Right lobe of liver (tissue), 6 donors: ENCODE data around the gene NPFFR1. TPM values are rescaled to one million over a fixed set of nuclear protein-coding genes. Genes with fewer than 3 reads are reported as not detected.
"Not testable (repeated sequence)": the region's sequence is repeated elsewhere in the genome, so short reads cannot be mapped to it uniquely, and the experiment has no call there.

Source experiments
- ATAC-seq, 4 donors: fragments of 200-7000 bp; cut with Tn5 transposase; one replicate each; pipeline ENCODE4 v1.9.1; 2020; ENCODE audit warnings: mild to moderate bottlenecking in 4 of 4, moderate library complexity in 4 of 4
- DNase-seq, 3 donors: peaks; one replicate each; pipeline ENCODE4 v3.0.0-alpha.2; 2020
- H3K27ac ChIP-seq, 3 donors: fragments of 200-600 bp; one replicate each; pipeline ENCODE4 v1.8.0; 2022
- H3K27me3 ChIP-seq, 2 donors: fragments of 200-600 bp; one replicate each; pipeline ENCODE4 v1.8.0; 2022
- H3K36me3 ChIP-seq, 4 donors: fragments of 200-600 bp; sonication (generic) in 1 of 4; one replicate each; pipeline versions ENCODE4 v1.5.1 to v1.8.0; 2017 to 2022; ENCODE audit warnings: control low read depth in 1 of 4
- H3K4me1 ChIP-seq, 4 donors: fragments of 200-600 bp; sonication (generic) in 1 of 4; one replicate each; pipeline versions ENCODE4 v1.5.1 to v1.8.0; 2017 to 2022; ENCODE audit warnings: control low read depth in 1 of 4
- H3K4me3 ChIP-seq, 3 donors: fragments of 200-600 bp; one replicate each; pipeline ENCODE4 v1.8.0; 2022
- H3K9me3 ChIP-seq, 4 donors: fragments of 200-600 bp; sonication (generic) in 1 of 4; one replicate each; pipeline versions ENCODE4 v1.5.1 to v1.8.0; 2017 to 2022; ENCODE audit warnings: control low read depth in 1 of 4
- POLR2A ChIP-seq: fragments of 450-650 bp; IDR thresholded peaks from one replicate; pipeline ENCODE4 v1.6.1; 2017; ENCODE audit warnings: antibody characterized with exemption, mild to moderate bottlenecking
- WGBS: methylation state at CpG from one replicate; pipeline ENCODE4 v1.1.6; 2018; ENCODE audit warnings: low coverage, low lambda C conversion rate; ENCODE audit not compliant: insufficient coverage; ENCODE audit errors: missing lambda C conversion rate; 5-methylcytosine and 5-hydroxymethylcytosine counted together
- intact Hi-C, 2 donors: fragments of 100-400 bp; cut with DNase I; formaldehyde crosslinking; loops; one replicate each; pipeline versions ENCODE4 v1.11.2 to v1.14.1; 2022
- total RNA-seq, 6 experiments: library from RNA; depleted of rRNA in 2 of 6; stranded (reverse); fragments of >200 nt in 2 of 6; fragmentation: NEBNext Ultra II Directional in 3 of 6; extraction: Animal tissue kit (Norgen Biotek cat#: 25700) in 3 of 6; gene quantifications; one replicate each; pipeline versions ENCODE4 v1.1.0 to v1.2.4, GENCODE V29; 2016 to 2023
- TF ChIP-seq, protein P1 (sequence below), 4 donors: fragments of 200-600 bp in 3 of 4; fragments of 450-650 bp in 1 of 4; IDR thresholded peaks; one replicate each; pipeline versions ENCODE4 v1.5.1 to v1.8.0; 2016 to 2022; ENCODE audit warnings: antibody characterized with exemption in 4 of 4, mild to moderate bottlenecking in 2 of 4
- donor health status: DM: no; HTN: yes; CAD: no.
- donor health status: DM: no; HTN: no; CAD: no.
- donor health status: DM: no; HTN: no; CAD: no.
- donor health status: DM: no; HTN: yes; CAD: no.
- donor health status: DM: no; HTN: yes; CAD: no.

The NPFFR1 gene
- total RNA-seq, 6 experiments from 2014 or later: not detected

DNA sequence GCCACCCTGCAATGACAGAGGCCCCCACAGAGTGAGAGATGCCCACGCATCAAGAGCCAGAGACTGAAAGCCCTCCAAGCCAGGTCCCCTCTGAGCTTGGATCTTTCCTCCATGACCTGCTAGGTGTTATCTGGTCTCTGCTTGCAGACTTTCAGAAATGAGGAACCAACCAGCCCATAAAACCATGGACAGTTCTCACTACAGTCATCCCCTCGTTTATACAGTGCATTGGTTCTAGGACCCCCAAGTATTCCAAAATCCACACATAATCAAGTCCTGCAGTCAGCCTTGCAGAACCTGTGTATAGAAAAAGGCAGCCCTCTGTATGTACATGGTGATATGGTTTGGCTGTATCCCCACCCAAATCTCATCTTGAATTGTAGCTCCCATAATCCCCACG lies 23.1 kb downstream of the NPFFR1 start:
- Histone ChIP-seq H3K36me3 (no peaks in the 10 kb centered on the region), H3K9me3 (no peaks in the 10 kb centered on the region), H3K4me3 (no peak overlapping the region), H3K27me3 (peaks cover 0 to under 1% of the 10 kb centered on the region in 2 donors), H3K27ac (no peak overlapping the region), H3K4me1 (peaks cover 0 to 7% (median 0%) of the 10 kb centered on the region in 4 donors)
- TF ChIP-seq, protein P1, sequence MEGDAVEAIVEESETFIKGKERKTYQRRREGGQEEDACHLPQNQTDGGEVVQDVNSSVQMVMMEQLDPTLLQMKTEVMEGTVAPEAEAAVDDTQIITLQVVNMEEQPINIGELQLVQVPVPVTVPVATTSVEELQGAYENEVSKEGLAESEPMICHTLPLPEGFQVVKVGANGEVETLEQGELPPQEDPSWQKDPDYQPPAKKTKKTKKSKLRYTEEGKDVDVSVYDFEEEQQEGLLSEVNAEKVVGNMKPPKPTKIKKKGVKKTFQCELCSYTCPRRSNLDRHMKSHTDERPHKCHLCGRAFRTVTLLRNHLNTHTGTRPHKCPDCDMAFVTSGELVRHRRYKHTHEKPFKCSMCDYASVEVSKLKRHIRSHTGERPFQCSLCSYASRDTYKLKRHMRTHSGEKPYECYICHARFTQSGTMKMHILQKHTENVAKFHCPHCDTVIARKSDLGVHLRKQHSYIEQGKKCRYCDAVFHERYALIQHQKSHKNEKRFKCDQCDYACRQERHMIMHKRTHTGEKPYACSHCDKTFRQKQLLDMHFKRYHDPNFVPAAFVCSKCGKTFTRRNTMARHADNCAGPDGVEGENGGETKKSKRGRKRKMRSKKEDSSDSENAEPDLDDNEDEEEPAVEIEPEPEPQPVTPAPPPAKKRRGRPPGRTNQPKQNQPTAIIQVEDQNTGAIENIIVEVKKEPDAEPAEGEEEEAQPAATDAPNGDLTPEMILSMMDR (IDR thresholded peaks at IDR 0.05): no peak
- TF ChIP-seq POLR2A: no peak
- no peak for DNase-seq
- WGBS: 69% methylated on average over 2 of the region's 3 CpGs
- intact Hi-C loops: no loop called here
- ATAC-seq: no peak

DNA sequence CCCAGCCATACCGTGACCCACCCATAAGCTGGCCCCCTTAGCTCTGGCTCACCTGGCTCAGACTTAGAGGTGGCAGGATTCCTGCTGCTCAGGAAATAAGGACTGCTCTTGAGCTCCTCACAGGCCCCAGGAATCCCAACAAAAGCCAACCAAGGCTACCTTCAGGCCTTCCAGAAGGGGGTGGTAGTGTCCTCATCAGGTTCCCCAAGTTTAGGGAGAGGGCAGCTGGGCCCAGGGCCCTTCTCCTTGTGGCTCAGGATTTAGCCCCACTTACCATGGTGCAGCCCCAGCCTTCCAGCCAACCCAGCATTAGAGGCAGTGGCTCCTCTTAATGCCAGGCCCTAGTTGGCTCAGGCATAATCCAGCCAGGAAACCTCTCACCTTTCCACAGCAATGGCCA lies 23.5 kb downstream of the NPFFR1 start:
- no peaks in the 10 kb centered on the region for H3K9me3 ChIP-seq
- DNase-seq (no peak), ATAC-seq (no peak)
- H3K36me3 ChIP-seq: no peaks in the 10 kb centered on the region
- peaks cover 0 to 5% of the 10 kb centered on the region in 2 donors for H3K27me3 ChIP-seq
- no CpG with 5 or more reads among the region's 1 CpG for WGBS
- no peak for TF ChIP-seq POLR2A
- TF ChIP-seq, protein P1 (IDR thresholded peaks at IDR 0.05): no peak
- intact Hi-C loops: no loop called here
- H3K27ac ChIP-seq: no peak overlapping the region
- H3K4me1 ChIP-seq: peaks cover 0 to 7% (median 0%) of the 10 kb centered on the region in 4 donors
- no peak overlapping the region for H3K4me3 ChIP-seq

DNA sequence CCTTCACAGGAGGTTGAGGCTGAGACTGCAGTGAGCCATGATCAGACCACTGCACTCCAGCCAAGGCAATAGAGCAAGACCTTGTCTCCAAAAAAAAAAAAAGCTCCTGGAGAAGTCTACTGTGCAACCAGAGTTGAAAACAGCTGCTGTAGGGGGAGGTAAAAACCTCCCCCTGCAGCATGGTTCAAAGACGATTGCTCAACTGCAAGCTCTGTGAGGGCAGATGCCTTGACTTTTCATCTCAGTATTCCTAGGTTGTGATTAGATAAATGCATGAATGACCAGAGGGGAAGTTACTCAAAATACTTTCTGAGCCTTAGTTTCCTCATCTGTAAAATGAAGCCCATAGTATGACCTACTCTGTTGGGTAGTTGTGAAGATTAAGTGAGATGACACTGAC lies 25.6 kb downstream of the NPFFR1 start:
- peaks cover 0 to 9% of the 10 kb centered on the region in 2 donors for H3K27me3 ChIP-seq
- H3K27ac ChIP-seq: no peak overlapping the region
- no peak for TF ChIP-seq POLR2A
- TF ChIP-seq, protein P1 (IDR thresholded peaks at IDR 0.05): no peak

DNA sequence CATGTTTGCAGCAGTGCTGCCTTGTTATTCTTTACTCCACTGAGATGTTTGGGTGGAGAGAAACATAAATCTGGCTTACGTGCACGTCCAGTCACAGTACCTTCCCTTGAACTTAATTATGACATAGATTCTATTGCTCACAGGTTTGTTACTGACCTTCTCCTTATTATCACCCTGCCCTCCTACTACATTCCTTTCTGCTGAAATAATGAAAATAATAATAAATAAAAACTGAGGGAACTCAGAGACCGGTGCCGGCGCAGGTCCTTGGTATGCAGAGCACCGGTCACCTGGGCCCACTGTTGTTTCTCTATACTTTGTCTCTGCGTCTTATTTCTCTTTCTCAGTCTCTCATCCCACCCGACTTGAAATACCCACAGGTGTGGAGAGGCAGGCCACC lies 26.0 kb downstream of the NPFFR1 start:
- DNase-seq, intact Hi-C loops, H3K27me3 ChIP-seq, H3K36me3 ChIP-seq, H3K27ac ChIP-seq, H3K4me1 ChIP-seq, H3K9me3 ChIP-seq, H3K4me3 ChIP-seq, ATAC-seq: not testable (repeated sequence)
- WGBS: 91% methylated on average over 8 of the region's 8 CpGs

More for the DNA sequence above, 25.6 kb downstream of the NPFFR1 start:
- no peak for ATAC-seq
- Histone ChIP-seq H3K36me3 (no peaks in the 10 kb centered on the region), H3K4me3 (no peak overlapping the region), H3K9me3 (no peaks in the 10 kb centered on the region), H3K4me1 (peaks cover 0 to 7% (median 0%) of the 10 kb centered on the region in 4 donors)
- no peak for DNase-seq
- intact Hi-C loops: no loop called here
- WGBS: 60% methylated on average over 1 of the region's 1 CpG

DNA sequence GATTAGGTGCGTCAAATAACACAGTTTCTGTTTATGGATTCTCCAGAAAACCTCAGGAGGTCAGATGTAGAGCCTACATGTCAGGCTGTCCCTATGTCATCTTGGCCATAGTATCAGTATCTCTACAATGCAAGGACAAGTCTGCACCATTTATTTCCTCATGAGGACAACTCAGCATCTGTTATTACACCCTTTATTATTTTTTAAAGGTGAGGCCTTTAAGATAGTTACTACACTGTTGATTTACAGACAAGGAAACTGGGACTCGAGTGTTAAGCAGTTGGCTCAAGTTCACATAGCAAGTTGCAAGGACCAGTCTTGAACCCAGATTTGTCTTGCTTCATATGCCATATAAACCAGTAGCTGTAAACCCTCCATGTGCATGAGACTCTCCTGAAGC lies 27.3 kb downstream of the NPFFR1 start:
- TF ChIP-seq POLR2A: no peak
- TF ChIP-seq, protein P1 (IDR thresholded peaks at IDR 0.05): no peak
- ATAC-seq (no peak), DNase-seq (no peak)

More for the DNA sequence above, 27.3 kb downstream of the NPFFR1 start:
- WGBS: 56% methylated on average over 1 of the region's 2 CpGs
- H3K9me3 ChIP-seq: no peaks in the 10 kb centered on the region
- no peak overlapping the region for H3K27ac ChIP-seq
- intact Hi-C loops: no loop called here
- H3K27me3 ChIP-seq: peaks cover 0 to 9% of the 10 kb centered on the region in 2 donors
- H3K36me3 ChIP-seq: no peaks in the 10 kb centered on the region
- no peak overlapping the region for H3K4me3 ChIP-seq
- peaks cover 0 to 7% (median 0%) of the 10 kb centered on the region in 4 donors for H3K4me1 ChIP-seq
